NCI-H128 (cell line): ENCODE measurements around the gene CNOT1.
"Not testable (repeated sequence)": the region's sequence is repeated elsewhere in the genome, so short reads cannot be mapped to it uniquely, and the experiment has no call there.

ENCODE experiments used
- DNase-seq: peaks from one replicate; lab custom pipeline; 2025; ENCODE audit not compliant: unreplicated experiment; lab: John Stamatoyannopoulos, UW

CNOT1 gene

GRCh38 chr16:58503863-58504688, 125.5 kb downstream of the CNOT1 start:
- no peak for DNase-seq

GRCh38 chr16:58503166-58503862, 126.3 kb downstream of the CNOT1 start:
- DNase-seq, result no peak

GRCh38 chr16:58502217-58502921, 127.3 kb downstream of the CNOT1 start:
- no peak for DNase-seq

DNA sequence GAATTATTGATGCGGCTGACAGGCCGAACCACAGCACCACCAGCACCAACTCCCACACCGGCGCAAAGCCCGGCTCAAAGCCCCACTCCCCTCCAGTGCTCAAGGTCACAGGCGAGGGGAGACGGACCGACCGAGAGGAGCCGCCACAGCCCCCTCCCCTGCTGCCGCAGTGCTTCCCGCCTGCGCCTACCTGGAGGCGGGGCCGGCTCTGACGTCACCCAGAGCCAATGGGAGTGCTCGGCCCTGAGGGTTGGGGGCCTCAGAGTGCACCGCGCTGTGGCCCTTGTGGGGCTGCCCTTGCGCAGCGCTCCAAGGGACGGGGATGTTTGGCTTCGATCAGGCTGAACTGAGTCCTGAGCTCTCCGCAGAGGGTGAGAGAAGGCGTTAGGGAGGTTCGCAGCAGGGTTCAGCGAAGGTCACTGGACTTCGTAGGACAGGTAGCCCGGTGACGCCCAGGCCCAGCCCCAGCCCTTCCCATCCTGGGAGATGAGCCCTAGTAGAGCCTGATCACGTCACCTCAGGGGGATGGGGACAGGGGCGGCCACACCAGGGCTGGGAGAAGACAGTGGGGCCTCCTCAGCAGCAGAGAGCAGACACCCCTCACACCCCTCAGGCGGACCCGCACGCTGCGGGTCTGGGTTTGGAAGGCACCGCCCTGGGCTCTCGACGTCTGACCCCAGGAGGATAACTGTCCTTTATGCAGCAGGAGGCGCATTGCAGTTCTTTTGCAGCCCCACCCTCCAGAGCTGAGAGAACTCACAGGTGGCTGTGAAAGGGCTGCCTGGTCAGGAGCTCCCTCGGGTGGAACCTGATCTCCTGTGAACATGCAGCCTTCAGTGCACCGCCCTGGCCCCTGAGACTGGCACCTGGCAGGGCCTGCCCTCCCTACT, 128.1 kb downstream of the CNOT1 start:
- peak; percentile 32 for DNase-seq

DNA sequence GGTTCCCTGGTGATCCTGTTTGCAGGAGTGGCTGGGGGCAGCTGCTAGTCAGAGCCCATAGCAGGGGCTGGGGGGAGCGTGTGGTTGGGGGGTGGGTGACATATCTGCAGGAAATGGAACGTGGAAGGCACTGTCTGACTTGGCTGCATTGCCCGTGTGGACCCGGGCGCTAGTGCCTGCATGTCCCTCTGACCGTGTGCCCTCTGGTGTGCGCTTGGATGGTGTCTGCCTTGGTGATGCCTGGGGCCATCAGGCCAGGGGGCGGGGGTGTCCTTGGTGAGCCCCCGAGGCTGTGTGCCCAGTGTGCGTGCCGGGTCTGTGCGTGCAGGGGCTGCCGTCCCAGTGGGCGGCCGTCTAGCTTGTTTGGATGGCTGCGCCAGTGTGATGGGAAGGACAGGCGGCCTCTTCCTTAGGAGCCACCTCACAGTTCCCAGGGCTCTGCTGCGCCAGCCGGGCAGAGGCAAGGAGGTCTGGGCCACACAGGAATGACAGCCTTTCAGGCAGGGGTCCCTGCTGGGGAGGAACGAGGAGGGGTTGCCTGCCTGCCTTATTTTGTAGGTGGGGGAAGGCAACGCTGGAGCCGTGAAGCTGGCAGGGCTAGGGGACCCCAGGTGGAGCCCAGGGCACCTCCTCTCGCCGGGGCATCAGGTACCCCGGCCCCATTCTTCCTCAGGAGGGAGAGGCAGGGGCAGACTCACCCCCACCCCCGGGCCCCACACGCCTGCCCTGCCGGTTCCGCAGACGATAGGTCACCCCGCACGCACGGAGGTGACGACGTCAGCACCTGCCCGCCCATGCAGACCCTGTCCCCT, 129.0 kb downstream of the CNOT1 start:
- DNase-seq, result no peak

DNA sequence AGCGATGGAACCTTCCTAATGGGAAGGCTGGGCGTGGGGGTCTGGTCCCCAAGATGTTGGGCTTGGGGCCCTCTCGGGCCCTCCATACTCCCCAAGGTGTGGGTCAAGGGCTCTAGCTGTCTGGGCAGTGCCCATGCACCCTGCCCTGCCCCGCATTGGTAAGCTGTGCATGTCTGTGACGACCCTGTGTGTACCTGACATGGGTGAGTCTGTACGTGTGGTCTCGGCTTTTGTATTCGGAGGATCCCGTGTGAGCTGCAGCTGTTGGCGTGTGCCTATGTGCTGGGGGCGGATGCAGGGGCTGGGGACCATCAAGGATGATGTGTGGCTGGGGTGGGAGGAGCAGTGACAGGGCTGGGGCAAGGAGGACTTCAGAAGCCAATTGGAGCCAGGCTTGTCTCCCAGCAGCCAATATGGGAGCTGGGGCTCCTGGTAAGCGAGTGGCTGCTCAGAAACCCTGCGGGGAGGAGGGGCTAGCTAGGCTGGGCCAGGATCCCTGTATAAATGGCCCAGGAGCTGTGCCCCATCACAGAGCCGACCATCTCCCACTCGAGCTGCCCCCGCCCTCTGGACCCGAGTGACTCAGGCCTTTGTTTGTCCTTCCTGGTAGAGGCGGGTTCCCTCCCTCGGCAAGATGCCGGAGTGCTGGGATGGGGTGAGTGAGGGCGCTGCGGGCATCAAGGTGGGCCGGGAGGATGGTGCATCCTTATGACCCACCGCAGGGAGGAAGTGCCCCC, 129.8 kb downstream of the CNOT1 start, which contains the start of gene NDRG4:
Gene NDRG4 (plus strand): TSS at position 529 of the 737 bp plus-strand sequence. CDS start 106 bp downstream, at position 635.
- peak; percentile 71 for DNase-seq

- no peak for DNase-seq
Observed at GRCh38 chr16:58499092-58499511, 130.5 kb downstream of the CNOT1 start.

DNA sequence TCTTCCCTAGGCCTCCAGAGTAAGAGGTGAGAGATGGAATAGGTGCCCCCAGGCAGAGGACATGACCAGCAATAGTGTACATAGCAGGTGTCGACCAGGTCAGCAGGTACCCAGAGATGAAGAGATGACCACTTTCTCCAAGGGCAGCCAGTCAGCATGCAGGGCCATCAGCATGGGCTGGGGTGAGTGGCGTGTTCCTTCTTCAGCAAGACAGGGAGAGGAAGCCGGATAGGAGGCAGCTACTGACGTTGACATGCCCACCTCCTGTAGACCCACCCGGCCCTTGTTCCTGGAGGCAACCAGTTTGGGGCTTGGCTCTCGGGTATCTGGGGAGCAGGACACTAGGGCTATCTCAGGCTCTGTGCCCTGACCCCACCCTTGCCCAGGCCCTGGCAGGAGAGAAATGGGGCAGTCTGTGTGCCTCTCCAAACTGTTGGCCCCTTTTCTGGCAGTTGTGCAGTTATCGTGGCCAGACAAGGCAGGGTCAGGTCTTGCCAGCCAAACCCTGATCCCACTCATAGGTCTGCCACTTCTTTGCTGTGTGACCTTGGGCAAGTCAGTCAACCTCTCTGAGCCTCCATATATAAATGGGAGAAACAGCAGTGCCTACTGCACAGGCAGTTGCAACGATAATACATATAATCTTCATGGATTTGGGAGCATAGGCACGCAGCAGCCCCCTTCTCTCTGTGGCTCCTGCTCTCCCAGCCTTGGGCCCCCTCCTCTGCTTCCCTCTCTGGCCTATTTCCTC, 131.1 kb downstream of the CNOT1 start:
- DNase-seq, result no peak

- DNase-seq, result no peak
Observed at GRCh38 chr16:58497935-58498334, 131.7 kb downstream of the CNOT1 start.

GRCh38 chr16:58497468-58497867, 132.2 kb downstream of the CNOT1 start:
- no peak for DNase-seq

DNA sequence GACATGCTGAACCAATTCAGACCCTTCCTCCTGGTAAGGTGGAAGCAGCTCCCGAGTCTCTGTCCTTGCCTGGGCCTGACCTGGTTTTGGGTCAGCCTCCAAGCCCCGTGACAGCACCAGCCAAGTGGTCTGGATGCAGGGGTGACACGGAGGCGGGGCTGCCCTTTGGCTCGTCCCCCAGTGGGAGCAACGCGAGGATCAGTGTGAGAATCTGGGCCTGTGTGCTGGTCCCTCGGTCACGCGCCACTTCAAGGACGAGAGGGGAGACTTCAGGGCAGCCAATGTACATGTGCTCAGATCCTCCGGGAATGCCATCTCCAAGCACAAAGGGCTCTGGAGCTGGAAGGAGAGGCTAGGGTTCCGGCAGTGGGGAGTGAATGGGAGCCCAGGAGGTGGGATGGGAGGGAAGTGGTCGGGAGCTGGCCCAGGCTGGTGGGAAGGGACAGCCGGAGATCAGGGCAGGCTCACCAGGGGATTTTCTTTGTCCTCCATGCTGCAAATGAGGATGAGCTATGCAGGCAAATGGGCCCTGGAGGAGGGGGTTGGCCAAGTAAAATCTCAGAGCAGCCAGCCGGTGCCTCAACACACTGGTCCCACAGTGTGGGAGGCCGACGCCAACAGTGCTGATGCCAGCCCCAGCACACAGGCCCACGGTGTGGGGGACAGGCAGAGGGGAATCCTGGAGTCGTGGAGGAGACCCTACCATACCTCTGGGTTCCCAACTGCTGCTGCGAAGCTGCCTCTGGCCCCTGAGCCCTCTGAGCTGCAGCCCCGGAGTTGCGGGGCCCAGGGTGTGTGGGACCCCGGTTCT, 133.9 kb downstream of the CNOT1 start:
- no peak for DNase-seq

- peak; percentile 82 for DNase-seq
Observed at GRCh38 chr16:58494981-58495520, 134.6 kb downstream of the CNOT1 start.

- no peak for DNase-seq
Observed at GRCh38 chr16:58493756-58494431, 135.7 kb downstream of the CNOT1 start.

DNA sequence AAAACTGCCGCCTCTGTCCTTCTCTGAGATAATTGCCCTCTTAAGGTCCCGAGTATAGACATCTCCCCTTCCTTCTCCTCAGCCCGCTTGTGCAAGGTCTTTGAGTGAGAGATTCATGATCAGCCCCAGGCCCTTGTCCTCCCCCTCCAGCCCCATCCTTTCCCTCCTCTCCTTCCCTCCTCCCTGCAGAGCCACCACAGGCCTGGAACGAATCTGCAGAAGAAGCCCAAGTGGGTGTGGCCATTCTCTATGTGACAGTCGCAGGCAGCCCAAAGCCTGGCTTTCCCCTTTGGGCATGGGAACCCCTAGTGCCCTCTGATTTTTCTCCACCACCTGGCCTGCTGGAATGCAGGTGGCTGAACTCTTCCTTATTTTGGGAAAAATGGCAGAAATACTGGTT, 136.9 kb downstream of the CNOT1 start:
- no peak for DNase-seq

GRCh38 chr16:58492066-58492465, 137.6 kb downstream of the CNOT1 start:
- no peak for DNase-seq

GRCh38 chr16:58490539-58490938, 139.1 kb downstream of the CNOT1 start:
- not testable (repeated sequence) for DNase-seq

GRCh38 chr16:58490065-58490464, 139.6 kb downstream of the CNOT1 start:
- DNase-seq, result no peak
